CD14-positive monocyte (primary cell): ENCODE measurements around the gene ELOB. TPM values are rescaled to one million over a fixed set of nuclear protein-coding genes. Genes with fewer than 3 reads are reported as not detected.

ENCODE experiments used
- DNase-seq, 3 donors: peaks; one replicate each; pipeline ENCODE4 v3.0.0-alpha.2; 2011 to 2022
- H2AFZ ChIP-seq: 2 replicates; pipeline ENCODE4 v1.6.0; 2012; ENCODE audit warnings: mild to moderate bottlenecking, low read depth, low read length, inconsistent platforms; ENCODE audit not compliant: insufficient read depth, poor library complexity, severe bottlenecking
- H3K27ac ChIP-seq, 2 donors: 1 replicate in 1 of 2; 2 replicates in 1 of 2; pipeline ENCODE4 v1.5.1; 2012 to 2013; ENCODE audit warnings: low read length in 2 of 2, control low read depth in 1 of 2, inconsistent platforms in 1 of 2, low read depth in 1 of 2, mild to moderate bottlenecking in 1 of 2
- H3K27me3 ChIP-seq, 2 donors: one replicate each; pipeline versions ENCODE4 v1.6.0 to v1.6.1; 2011 to 2013; ENCODE audit warnings: low read length in 2 of 2; ENCODE audit not compliant: control insufficient read depth in 2 of 2, insufficient read depth in 2 of 2
- H3K36me3 ChIP-seq, 2 donors: replicated peaks in 1 of 2; 1 replicate in 1 of 2; 2 replicates in 1 of 2; pipeline versions ENCODE4 v1.5.1 to v1.6.1; 2012 to 2013; ENCODE audit warnings: low read length in 2 of 2, control low read depth in 1 of 2, inconsistent platforms in 1 of 2, mild to moderate bottlenecking in 1 of 2; ENCODE audit not compliant: insufficient read depth in 2 of 2, control insufficient read depth in 1 of 2
- H3K4me1 ChIP-seq, 2 donors: 1 replicate in 1 of 2; 2 replicates in 1 of 2; pipeline versions ENCODE4 v1.5.1 to v1.6.1; 2012 to 2013; ENCODE audit warnings: low read length in 2 of 2, control low read depth in 1 of 2, inconsistent platforms in 1 of 2, mild to moderate bottlenecking in 1 of 2, moderate library complexity in 1 of 2; ENCODE audit not compliant: insufficient read depth in 2 of 2, control insufficient read depth in 1 of 2
- H3K4me2 ChIP-seq: replicated peaks from 2 replicates; pipeline ENCODE3; 2012; ENCODE audit warnings: low read length, moderate library complexity, mild to moderate bottlenecking; ENCODE audit not compliant: poor library complexity, severe bottlenecking; ENCODE audit errors: extremely low read depth
- H3K4me3 ChIP-seq, 3 experiments: fragments of 200-600 bp in 1 of 3; sonication (generic) in 1 of 3; replicated peaks in 1 of 3; 1 replicate in 2 of 3; 2 replicates in 1 of 3; pipeline ENCODE4 v1.5.1; 2011 to 2013; ENCODE audit warnings: low read length in 3 of 3, mild to moderate bottlenecking in 3 of 3, control low read depth in 2 of 3, low read depth in 2 of 3, inconsistent platforms in 1 of 3, moderate library complexity in 1 of 3
- H3K79me2 ChIP-seq: 2 replicates; pipeline ENCODE4 v1.6.0; 2012; ENCODE audit warnings: mild to moderate bottlenecking, control low read depth, inconsistent platforms, low read length, moderate library complexity; ENCODE audit not compliant: insufficient read depth
- H3K9ac ChIP-seq: 2 replicates; pipeline ENCODE4 v1.6.0; 2017; ENCODE audit warnings: low read length, mild to moderate bottlenecking; ENCODE audit not compliant: insufficient read depth, poor library complexity, severe bottlenecking
- H3K9me3 ChIP-seq, 2 donors: replicated peaks in 1 of 2; 1 replicate in 1 of 2; 2 replicates in 1 of 2; pipeline versions ENCODE4 v1.5.1 to v1.6.1; 2012 to 2013; ENCODE audit warnings: low read length in 2 of 2, control low read depth in 1 of 2; ENCODE audit not compliant: control insufficient read depth in 1 of 2, insufficient read depth in 1 of 2
- H4K20me1 ChIP-seq: 2 replicates; pipeline ENCODE4 v1.6.0; 2012; ENCODE audit warnings: mild to moderate bottlenecking, low read length, control low read depth, moderate library complexity; ENCODE audit not compliant: insufficient read depth
- H3K27ac Mint-ChIP-seq, 7 donors: one replicate each; pipeline ENCODE4 v1.8.0; 2020; ENCODE audit warnings: mild to moderate bottlenecking in 7 of 7, mixed read lengths in 7 of 7, moderate library complexity in 6 of 7, inconsistent platforms in 2 of 7
- H3K27me3 Mint-ChIP-seq, 3 donors: one replicate each; pipeline ENCODE4 v1.8.0; 2021 to 2022; ENCODE audit warnings: low read depth in 3 of 3, mild to moderate bottlenecking in 3 of 3, mixed read lengths in 3 of 3, moderate library complexity in 3 of 3, inconsistent platforms in 1 of 3
- H3K36me3 Mint-ChIP-seq, 2 donors: one replicate each; pipeline ENCODE4 v1.8.0; 2020; ENCODE audit warnings: mixed read lengths in 2 of 2, inconsistent platforms in 1 of 2, mild to moderate bottlenecking in 1 of 2
- H3K4me1 Mint-ChIP-seq: one replicate; pipeline ENCODE4 v1.8.0; 2020; ENCODE audit warnings: mild to moderate bottlenecking, mixed read lengths
- H3K4me3 Mint-ChIP-seq, 2 donors: one replicate each; pipeline ENCODE4 v1.8.0; 2020; ENCODE audit warnings: mild to moderate bottlenecking in 2 of 2, mixed read lengths in 2 of 2, moderate library complexity in 1 of 2
- H3K9me3 Mint-ChIP-seq, 7 donors: one replicate each; pipeline ENCODE4 v1.8.0; 2020 to 2022; ENCODE audit warnings: mixed read lengths in 7 of 7, mild to moderate bottlenecking in 6 of 7, moderate library complexity in 6 of 7, inconsistent platforms in 2 of 7
- WGBS: methylation state at CpG from one replicate; pipeline ENCODE4 v1.1.5; 2013; ENCODE audit warnings: missing lambda C conversion rate; ENCODE audit not compliant: insufficient coverage; 5-methylcytosine and 5-hydroxymethylcytosine counted together
- intact Hi-C, 2 donors: fragments of 100-400 bp; cut with micrococcal nuclease; formaldehyde crosslinking; loops; one replicate each; pipeline versions ENCODE4 v1.15.0 to v1.15.1; 2023
- polyA plus RNA-seq, 3 donors: library from polyadenylated mRNA; depleted of rRNA in 1 of 3; unstranded in 2 of 3; stranded (reverse) in 1 of 3; fragments of 300-500 nt in 2 of 3; fragments of >200 nt in 1 of 3; fragmentation: Illumina TruSeq in 2 of 3; gene quantifications; 1 replicate in 2 of 3; 2 replicates in 1 of 3; pipeline ENCODE4 v1.2.3, GENCODE V29; 2012 to 2021
- TF ChIP-seq, protein P1 (sequence below): fragments of 200-600 bp; IDR thresholded peaks from one replicate; pipeline ENCODE4 v1.8.0; 2022; ENCODE audit warnings: antibody characterized with exemption, mild to moderate bottlenecking

Gene ELOB
- polyA plus RNA-seq, 3 donors, result 150 to 405 (median 363) TPM

DNA sequence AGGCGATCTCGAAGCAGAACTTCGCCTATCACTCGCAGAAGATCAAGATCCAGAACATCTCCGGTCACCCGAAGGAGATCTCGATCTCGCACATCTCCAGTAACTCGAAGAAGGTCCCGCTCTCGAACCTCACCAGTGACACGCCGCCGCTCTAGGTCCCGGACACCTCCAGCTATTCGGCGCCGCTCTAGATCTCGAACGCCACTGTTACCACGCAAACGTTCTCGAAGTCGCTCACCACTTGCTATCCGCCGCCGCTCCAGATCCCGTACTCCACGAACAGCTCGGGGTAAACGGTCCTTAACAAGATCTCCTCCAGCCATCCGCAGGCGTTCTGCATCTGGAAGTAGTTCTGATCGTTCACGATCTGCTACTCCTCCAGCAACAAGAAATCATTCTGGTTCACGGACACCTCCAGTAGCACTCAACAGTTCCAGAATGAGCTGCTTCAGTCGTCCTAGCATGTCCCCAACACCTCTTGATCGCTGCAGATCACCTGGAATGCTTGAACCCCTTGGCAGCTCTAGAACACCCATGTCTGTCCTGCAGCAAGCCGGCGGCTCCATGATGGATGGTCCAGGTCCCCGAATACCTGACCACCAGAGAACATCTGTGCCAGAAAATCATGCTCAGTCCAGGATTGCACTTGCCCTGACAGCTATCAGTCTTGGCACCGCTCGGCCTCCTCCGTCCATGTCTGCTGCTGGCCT lies 10.5 kb downstream of the ELOB start:
- Histone ChIP-seq H3K36me3 (peaks cover 100% of the 10 kb centered on the region in 2 donors), H3K9me3 (no peaks in the 10 kb centered on the region), H3K4me3 (no peak overlapping the region), H3K79me2 (peaks cover 71% of the 10 kb centered on the region), H3K27me3 (no peaks in the 10 kb centered on the region), H3K4me1 (no peaks in the 10 kb centered on the region), H3K27ac (no peak overlapping the region), H3K9ac (no peak overlapping the region), H4K20me1 (peaks cover 100% of the 10 kb centered on the region), H2AFZ (no peak overlapping the region), H3K4me2 (no peak overlapping the region)
- Mint-ChIP-seq H3K9me3 (no peaks in the 10 kb centered on the region), H3K4me3 (no peak overlapping the region), H3K4me1 (no peaks in the 10 kb centered on the region), H3K27ac (peak overlapping the region in 2 of 7 donors; percentile 12 to 43), H3K36me3 (peaks cover 95 to 100% of the 10 kb centered on the region in 2 donors), H3K27me3 (peaks cover 0 to 4% (median 0%) of the 10 kb centered on the region in 3 donors)
- TF ChIP-seq, protein P1, sequence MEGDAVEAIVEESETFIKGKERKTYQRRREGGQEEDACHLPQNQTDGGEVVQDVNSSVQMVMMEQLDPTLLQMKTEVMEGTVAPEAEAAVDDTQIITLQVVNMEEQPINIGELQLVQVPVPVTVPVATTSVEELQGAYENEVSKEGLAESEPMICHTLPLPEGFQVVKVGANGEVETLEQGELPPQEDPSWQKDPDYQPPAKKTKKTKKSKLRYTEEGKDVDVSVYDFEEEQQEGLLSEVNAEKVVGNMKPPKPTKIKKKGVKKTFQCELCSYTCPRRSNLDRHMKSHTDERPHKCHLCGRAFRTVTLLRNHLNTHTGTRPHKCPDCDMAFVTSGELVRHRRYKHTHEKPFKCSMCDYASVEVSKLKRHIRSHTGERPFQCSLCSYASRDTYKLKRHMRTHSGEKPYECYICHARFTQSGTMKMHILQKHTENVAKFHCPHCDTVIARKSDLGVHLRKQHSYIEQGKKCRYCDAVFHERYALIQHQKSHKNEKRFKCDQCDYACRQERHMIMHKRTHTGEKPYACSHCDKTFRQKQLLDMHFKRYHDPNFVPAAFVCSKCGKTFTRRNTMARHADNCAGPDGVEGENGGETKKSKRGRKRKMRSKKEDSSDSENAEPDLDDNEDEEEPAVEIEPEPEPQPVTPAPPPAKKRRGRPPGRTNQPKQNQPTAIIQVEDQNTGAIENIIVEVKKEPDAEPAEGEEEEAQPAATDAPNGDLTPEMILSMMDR, result no peak
- intact Hi-C loops, result no loop called here
- no peak for DNase-seq
- 97% methylated on average over 44 of the region's 44 CpGs for WGBS

DNA sequence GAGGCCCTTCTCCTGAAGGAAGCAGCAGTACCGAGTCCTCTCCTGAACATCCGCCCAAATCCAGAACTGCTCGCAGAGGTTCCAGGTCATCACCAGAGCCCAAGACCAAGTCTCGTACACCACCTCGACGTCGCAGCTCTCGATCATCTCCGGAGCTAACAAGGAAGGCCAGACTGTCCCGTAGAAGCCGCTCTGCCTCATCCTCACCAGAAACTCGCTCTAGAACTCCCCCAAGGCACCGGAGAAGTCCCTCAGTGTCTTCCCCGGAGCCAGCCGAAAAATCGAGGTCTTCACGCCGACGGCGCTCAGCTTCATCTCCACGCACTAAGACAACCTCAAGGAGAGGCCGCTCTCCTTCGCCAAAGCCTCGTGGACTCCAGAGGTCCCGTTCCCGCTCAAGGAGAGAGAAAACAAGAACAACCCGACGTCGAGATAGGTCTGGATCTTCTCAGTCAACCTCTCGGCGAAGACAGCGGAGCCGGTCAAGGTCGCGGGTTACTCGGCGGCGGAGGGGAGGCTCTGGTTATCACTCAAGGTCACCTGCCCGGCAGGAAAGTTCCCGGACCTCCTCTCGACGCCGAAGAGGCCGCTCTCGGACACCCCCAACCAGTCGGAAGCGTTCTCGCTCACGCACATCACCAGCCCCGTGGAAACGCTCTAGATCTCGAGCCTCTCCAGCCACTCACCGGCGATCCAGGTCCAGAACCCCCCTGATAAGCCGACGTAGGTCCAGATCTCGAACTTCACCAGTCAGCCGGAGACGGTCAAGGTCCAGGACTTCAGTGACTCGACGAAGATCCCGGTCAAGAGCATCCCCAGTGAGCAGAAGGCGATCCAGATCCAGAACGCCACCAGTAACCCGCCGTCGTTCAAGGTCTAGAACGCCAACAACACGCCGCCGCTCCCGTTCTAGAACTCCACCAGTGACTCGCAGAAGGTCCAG lies 11.3 kb downstream of the ELOB start:
- H3K36me3 Mint-ChIP-seq, result peaks cover 95 to 100% of the 10 kb centered on the region in 2 donors
- peak overlapping the region in 1 of 2 donors; percentile 15 for H3K27ac ChIP-seq
- no peaks in the 10 kb centered on the region for H3K4me1 Mint-ChIP-seq
- no peak overlapping the region for H3K4me3 Mint-ChIP-seq
- no peak overlapping the region for H3K9ac ChIP-seq
- TF ChIP-seq, protein P1, result no peak
- H3K79me2 ChIP-seq, result peaks cover 76% of the 10 kb centered on the region
- no peak for DNase-seq
- peaks cover 100% of the 10 kb centered on the region for H4K20me1 ChIP-seq
- H3K36me3 ChIP-seq, result peaks cover 100% of the 10 kb centered on the region in 2 donors
- no peak overlapping the region for H3K4me3 ChIP-seq
- peak overlapping the region in 5 of 7 donors; percentile 4 to 52 (median 31) for H3K27ac Mint-ChIP-seq
- 98% methylated on average over 68 of the region's 73 CpGs for WGBS
- H3K27me3 Mint-ChIP-seq, result peaks cover 0 to 4% (median 0%) of the 10 kb centered on the region in 3 donors
- H3K9me3 Mint-ChIP-seq, result no peaks in the 10 kb centered on the region
- intact Hi-C loops, result no loop called here
- H3K27me3 ChIP-seq, result no peaks in the 10 kb centered on the region
- no peaks in the 10 kb centered on the region for H3K9me3 ChIP-seq
- H3K4me2 ChIP-seq, result no peak overlapping the region
- no peak overlapping the region for H2AFZ ChIP-seq
- no peaks in the 10 kb centered on the region for H3K4me1 ChIP-seq
